Measurements from ENCODE around the gene PCGF2. TPM values are rescaled to one million over a fixed set of nuclear protein-coding genes. Genes with fewer than 3 reads are reported as not detected.
A peak's percentile ranks its signal among the peaks of the same experiment; 100 is the strongest.

PCGF2 gene
- total RNA-seq, 1 experiment from 2014 or later, result 95.1 TPM

- CTCF ChIA-PET, result interaction anchor here (1.4 kb wide), 1 partner anchor 26 kb away, joined by 4 read pairs; no protein-coding TSS in a partner anchor
- POLR2A ChIA-PET, result interaction anchor here (0.5 kb wide), 1 partner anchor 1099 kb away, joined by 6 read pairs; no protein-coding TSS in a partner anchor
- Mint-ChIP-seq H3K9me3 (ENCODE audit: unreplicated experiment) (no peaks in the 10 kb centered on the region), H3K4me1 (ENCODE audit: low read depth, unreplicated experiment) (peaks cover 27% of the 10 kb centered on the region), H3K4me3 (ENCODE audit: unreplicated experiment) (no peak overlapping the region), H3K27me3 (ENCODE audit: insufficient read depth, unreplicated experiment) (no peaks in the 10 kb centered on the region), H3K27ac (ENCODE audit: unreplicated experiment) (no peak overlapping the region), H3K36me3 (ENCODE audit: insufficient read depth, unreplicated experiment) (peaks cover 30% of the 10 kb centered on the region)
- no peak for DNase-seq
- no TSS peak for BruUV-seq (replicated peaks)
- Histone ChIP-seq H3K36me3 (ENCODE audit: control insufficient read depth, insufficient read depth, low read length) (peaks cover 4% of the 10 kb centered on the region), H3K4me1 (no peaks in the 10 kb centered on the region; the same call in 1 of the 2 replicates), H3K27me3 (replicated peaks; ENCODE audit: control insufficient read depth, insufficient read depth, low read length) (no peaks in the 10 kb centered on the region), H3K4me3 (ENCODE audit: low read depth, low read length) (no peak overlapping the region), H3K9me3 (no peaks in the 10 kb centered on the region)
- intact Hi-C loops (cut with micrococcal nuclease; ENCODE audit: unreplicated experiment), result loop anchor here (10.0 kb wide), 1 partner anchor 994 kb away; no protein-coding TSS in a partner anchor
- TF ChIP-seq, protein P1, sequence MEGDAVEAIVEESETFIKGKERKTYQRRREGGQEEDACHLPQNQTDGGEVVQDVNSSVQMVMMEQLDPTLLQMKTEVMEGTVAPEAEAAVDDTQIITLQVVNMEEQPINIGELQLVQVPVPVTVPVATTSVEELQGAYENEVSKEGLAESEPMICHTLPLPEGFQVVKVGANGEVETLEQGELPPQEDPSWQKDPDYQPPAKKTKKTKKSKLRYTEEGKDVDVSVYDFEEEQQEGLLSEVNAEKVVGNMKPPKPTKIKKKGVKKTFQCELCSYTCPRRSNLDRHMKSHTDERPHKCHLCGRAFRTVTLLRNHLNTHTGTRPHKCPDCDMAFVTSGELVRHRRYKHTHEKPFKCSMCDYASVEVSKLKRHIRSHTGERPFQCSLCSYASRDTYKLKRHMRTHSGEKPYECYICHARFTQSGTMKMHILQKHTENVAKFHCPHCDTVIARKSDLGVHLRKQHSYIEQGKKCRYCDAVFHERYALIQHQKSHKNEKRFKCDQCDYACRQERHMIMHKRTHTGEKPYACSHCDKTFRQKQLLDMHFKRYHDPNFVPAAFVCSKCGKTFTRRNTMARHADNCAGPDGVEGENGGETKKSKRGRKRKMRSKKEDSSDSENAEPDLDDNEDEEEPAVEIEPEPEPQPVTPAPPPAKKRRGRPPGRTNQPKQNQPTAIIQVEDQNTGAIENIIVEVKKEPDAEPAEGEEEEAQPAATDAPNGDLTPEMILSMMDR (IDR thresholded peaks at IDR 0.05; ENCODE audit: insufficient read depth in 1 of 2, low read depth in 1 of 2, low read length in 1 of 2, severe bottlenecking in 1 of 2, unreplicated experiment in 1 of 2), result no peak
Measured at GRCh38 chr17:38709104-38709820, 38.9 kb downstream of the PCGF2 start.

GRCh38 chr17:38707678-38708351 is 40.3 kb downstream of the PCGF2 start:
- ChIA-PET POLR2A (no interaction called here), CTCF (no interaction called here)
- H3K4me1 Mint-ChIP-seq (ENCODE audit: low read depth, unreplicated experiment), result peaks cover 27% of the 10 kb centered on the region
- TF ChIP-seq, protein P1 (IDR thresholded peaks at IDR 0.05; ENCODE audit: insufficient read depth in 1 of 2, low read depth in 1 of 2, low read length in 1 of 2, severe bottlenecking in 1 of 2, unreplicated experiment in 1 of 2), result no peak
- H3K27ac Mint-ChIP-seq (ENCODE audit: unreplicated experiment), result no peak overlapping the region
- H3K27me3 Mint-ChIP-seq (ENCODE audit: insufficient read depth, unreplicated experiment), result no peaks in the 10 kb centered on the region
- intact Hi-C loops (cut with micrococcal nuclease; ENCODE audit: unreplicated experiment), result loop anchor here (10.0 kb wide), 1 partner anchor 993 kb away; no protein-coding TSS in a partner anchor
- Histone ChIP-seq H3K4me3 (ENCODE audit: low read depth, low read length) (no peak overlapping the region), H3K4me1 (peaks cover 8% of the 10 kb centered on the region; the same call in 1 of the 2 replicates), H3K9me3 (no peaks in the 10 kb centered on the region), H3K27me3 (replicated peaks; ENCODE audit: control insufficient read depth, insufficient read depth, low read length) (no peaks in the 10 kb centered on the region), H3K36me3 (ENCODE audit: control insufficient read depth, insufficient read depth, low read length) (peaks cover 2% of the 10 kb centered on the region)
- no peaks in the 10 kb centered on the region for H3K9me3 Mint-ChIP-seq (ENCODE audit: unreplicated experiment)
- no TSS peak for BruUV-seq (replicated peaks)
- H3K4me3 Mint-ChIP-seq (ENCODE audit: unreplicated experiment), result no peak overlapping the region
- no peak for DNase-seq
- peaks cover 39% of the 10 kb centered on the region for H3K36me3 Mint-ChIP-seq (ENCODE audit: insufficient read depth, unreplicated experiment)

DNA sequence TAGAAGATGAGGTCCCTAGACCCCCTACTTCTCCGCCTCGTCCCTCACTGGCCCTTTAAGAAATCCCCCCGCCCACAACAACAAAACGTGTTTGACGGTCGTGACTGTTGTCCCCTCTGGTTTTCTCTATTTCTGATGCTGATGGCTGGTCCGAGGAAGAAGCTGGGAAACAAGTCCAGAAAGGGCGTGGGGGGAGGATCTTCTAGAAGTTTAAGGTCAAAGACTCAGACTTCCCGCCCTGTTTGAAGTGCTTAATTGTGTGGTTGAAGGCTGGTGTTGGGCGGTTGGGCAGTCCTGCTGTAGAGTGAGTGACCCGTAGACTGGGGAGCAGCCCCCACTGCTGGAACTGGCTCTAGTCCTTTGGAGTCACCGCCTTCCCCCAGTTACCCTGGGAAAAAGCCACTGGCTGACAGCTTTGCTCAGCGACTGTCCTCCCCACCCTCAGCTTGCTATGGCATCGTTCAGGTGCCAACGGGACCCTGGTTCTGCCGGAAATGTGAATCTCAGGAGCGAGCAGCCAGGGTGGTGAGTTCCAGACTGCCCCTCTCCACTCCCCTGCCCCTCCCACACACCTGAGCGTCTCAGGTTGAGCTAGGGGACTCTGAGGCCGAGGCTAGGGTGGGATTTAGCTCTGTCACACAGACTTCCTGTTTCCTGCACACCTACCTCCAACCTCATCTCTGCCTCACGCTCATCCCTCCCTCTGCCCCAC is 41.5 kb downstream of the PCGF2 start:
- intact Hi-C loops (cut with micrococcal nuclease; ENCODE audit: unreplicated experiment), result loop anchor here (10.0 kb wide), 1 partner anchor 992 kb away; no protein-coding TSS in a partner anchor
- Mint-ChIP-seq H3K36me3 (ENCODE audit: insufficient read depth, unreplicated experiment) (peaks cover 31% of the 10 kb centered on the region), H3K4me3 (ENCODE audit: unreplicated experiment) (peak overlapping the region; percentile 95), H3K27ac (ENCODE audit: unreplicated experiment) (peak overlapping the region; percentile 74), H3K9me3 (ENCODE audit: unreplicated experiment) (no peaks in the 10 kb centered on the region), H3K27me3 (ENCODE audit: insufficient read depth, unreplicated experiment) (no peaks in the 10 kb centered on the region), H3K4me1 (ENCODE audit: low read depth, unreplicated experiment) (peaks cover 28% of the 10 kb centered on the region)
- H3K36me3 ChIP-seq (ENCODE audit: control insufficient read depth, insufficient read depth, low read length), result peaks cover 2% of the 10 kb centered on the region
- POLR2A ChIA-PET, result interaction anchor here (0.5 kb wide), 1 partner anchor 28 kb away, joined by 3 read pairs; no protein-coding TSS in a partner anchor
- no TSS peak for BruUV-seq (replicated peaks)
- CTCF ChIA-PET, result interaction anchor here (0.6 to 1.3 kb wide), 3 partner anchors 43 to 294 kb away, joined by 3 to 5 read pairs (median 3); no protein-coding TSS in a partner anchor
- H3K27me3 ChIP-seq (replicated peaks; ENCODE audit: control insufficient read depth, insufficient read depth, low read length), result no peaks in the 10 kb centered on the region
- DNase-seq, result no peak
- no peaks in the 10 kb centered on the region for H3K9me3 ChIP-seq
- peaks cover 12% of the 10 kb centered on the region for H3K4me1 ChIP-seq
- TF ChIP-seq, protein P1 (IDR thresholded peaks at IDR 0.05; ENCODE audit: insufficient read depth in 1 of 2, low read depth in 1 of 2, low read length in 1 of 2, severe bottlenecking in 1 of 2, unreplicated experiment in 1 of 2), result no peak
- H3K4me3 ChIP-seq (ENCODE audit: low read depth, low read length), result peak overlapping the region; percentile 71
